ENCODE data around the gene THSD4. TPM values are rescaled to one million over a fixed set of nuclear protein-coding genes. Genes with fewer than 3 reads are reported as not detected.

THSD4 gene
- total and polyA plus RNA-seq, 2 of the 8 experiments (the other 6 are each of a cell fraction or from before 2014, with no cell fraction given): 2.5 to 6.2 TPM

DNA sequence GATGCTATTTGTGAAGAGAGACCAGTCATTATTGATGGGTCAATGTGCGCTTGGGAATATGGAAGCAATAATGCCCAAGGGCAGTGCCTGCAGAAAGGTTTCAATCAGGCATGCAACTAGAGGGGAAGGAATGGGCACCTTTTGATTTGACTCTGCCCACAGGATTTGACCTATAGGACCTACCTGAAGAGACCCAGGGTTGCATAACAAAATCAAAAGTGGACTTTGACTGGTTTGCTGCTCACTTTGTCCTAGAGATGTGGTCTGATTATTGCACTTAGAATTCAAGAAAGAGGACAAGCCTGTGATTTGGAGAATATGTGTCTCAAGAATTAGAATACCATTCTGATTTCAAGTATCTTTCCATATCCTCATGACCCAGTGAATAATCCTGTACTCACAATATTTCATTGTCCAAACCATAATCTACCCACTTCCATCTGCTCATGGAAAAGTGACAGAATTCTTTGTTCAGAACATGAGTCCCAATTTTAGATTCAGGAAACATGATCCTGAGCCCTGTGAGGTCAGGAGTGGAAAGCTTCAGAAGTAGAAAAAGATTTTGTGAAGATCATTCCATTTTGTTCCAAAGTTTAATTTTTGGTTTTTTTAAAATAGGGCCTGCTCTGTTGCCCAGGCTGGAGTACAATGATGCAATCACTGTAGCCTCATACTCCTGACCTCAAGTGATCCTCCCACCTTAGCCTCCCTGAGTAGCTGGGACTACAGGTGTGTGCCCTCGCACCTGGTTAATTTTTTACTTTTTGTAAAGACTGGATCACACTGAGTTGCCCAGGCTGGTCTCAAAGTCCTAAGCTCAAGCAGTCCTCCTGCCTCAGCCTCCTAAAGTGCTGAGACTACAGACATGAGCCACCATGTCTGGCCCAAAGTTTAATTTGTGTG lies 543.8 kb downstream of the THSD4 start:
- H3K23ac ChIP-seq (ENCODE audit: insufficient read length): no peak overlapping the region
- H4K20me1 ChIP-seq (replicated peaks in 1 of 2; ENCODE audit: control insufficient read depth in 1 of 2, insufficient read depth in 2 of 2, low read length in 2 of 2): no peaks in the 10 kb centered on the region
- H2BK120ac ChIP-seq (replicated peaks; ENCODE audit: low read depth, low read length): no peak overlapping the region
- no peak overlapping the region for H3K18ac ChIP-seq (ENCODE audit: extremely low read depth, low read length)
- no peak overlapping the region for H4K8ac ChIP-seq (ENCODE audit: extremely low read depth, insufficient read depth, low read length)
- no peaks in the 10 kb centered on the region; a peak in 1 of 7 replicates for H3K4me1 ChIP-seq (replicated peaks in 1 of 4; ENCODE audit: control insufficient read depth in 3 of 4, insufficient read depth in 4 of 4, low read length in 3 of 4)
- no peak overlapping the region for H4K91ac ChIP-seq (replicated peaks; ENCODE audit: insufficient read length, low read length)
- H3K79me1 ChIP-seq (ENCODE audit: low read depth, low read length): no peaks in the 10 kb centered on the region
- H3K9me3 ChIP-seq (ENCODE audit: insufficient read depth in 2 of 2, low read depth in 1 of 2, low read length in 1 of 2): no peaks in the 10 kb centered on the region
- H3K14ac ChIP-seq (ENCODE audit: insufficient read length): no peak overlapping the region
- POLR2A ChIA-PET (ENCODE audit: partially characterized antibody): no interaction called here
- no peaks in the 10 kb centered on the region for H3K23me2 ChIP-seq (ENCODE audit: low read depth, low read length)
- DNase-seq (ENCODE audit: low read depth in 1 of 2, low spot score in 2 of 2) (no peak), FAIRE-seq (no peak)
- no peak overlapping the region for H3K4ac ChIP-seq (replicated peaks; ENCODE audit: insufficient read length, low read depth, low read length)
- no peak overlapping the region for H3K9ac ChIP-seq (replicated peaks in 1 of 4; ENCODE audit: extremely low read depth in 1 of 4, low read depth in 3 of 4, low read length in 3 of 4)
- no peak overlapping the region for H2BK12ac ChIP-seq (ENCODE audit: low read depth, low read length)
- H2AK5ac ChIP-seq (ENCODE audit: low read depth, low read length): no peak overlapping the region
- H3K56ac ChIP-seq (replicated peaks; ENCODE audit: insufficient read length, low read depth, low read length): no peak overlapping the region
- H2BK20ac ChIP-seq (ENCODE audit: low read length): no peak overlapping the region
- no peak overlapping the region for H2BK15ac ChIP-seq (ENCODE audit: low read length)
- no peak overlapping the region for H2BK5ac ChIP-seq (ENCODE audit: low read depth, low read length)
- H2AFZ ChIP-seq (ENCODE audit: low read length): no peak overlapping the region
- H3K79me2 ChIP-seq (ENCODE audit: control insufficient read depth in 1 of 2, insufficient read depth in 2 of 2, low read length in 2 of 2): no peaks in the 10 kb centered on the region
- H3K4me3 ChIP-seq (ENCODE audit: extremely low read depth in 1 of 4, insufficient read depth in 2 of 4, low read depth in 3 of 4, low read length in 4 of 4): no peak overlapping the region
- H3K4me2 ChIP-seq (ENCODE audit: insufficient read depth in 1 of 2, low read depth in 2 of 2, low read length in 2 of 2): no peak overlapping the region
- no peak overlapping the region for H3K27ac ChIP-seq (ENCODE audit: low read depth, low read length)
- H4K5ac ChIP-seq (ENCODE audit: insufficient read length, low read depth, low read length): no peak overlapping the region
- no peaks in the 10 kb centered on the region for H3K27me3 ChIP-seq (replicated peaks in 1 of 4; ENCODE audit: control insufficient read depth in 3 of 4, extremely low read depth in 1 of 4, insufficient read depth in 3 of 4, low read length in 3 of 4)
- 95% methylated on average over 2 of the region's 2 CpGs; no CpG with 5 or more reads in 1 of the 2 experiments for WGBS, 2 experiments (ENCODE audit: extremely low coverage in 1 of 2, insufficient coverage in 1 of 2, insufficient read length in 1 of 2, insufficient replicate concordance in 2 of 2, low coverage in 1 of 2, low lambda C conversion rate in 2 of 2, missing lambda C conversion rate in 1 of 2)
- H3K36me3 ChIP-seq (ENCODE audit: control insufficient read depth in 2 of 4, insufficient read depth in 4 of 4, low read length in 3 of 4): no peaks in the 10 kb centered on the region
- CTCF ChIA-PET (ENCODE audit: partially characterized antibody): interaction anchor here (0.8 to 1.5 kb wide), 4 partner anchors 84 to 212 kb away, joined by 3 to 4 read pairs (median 3); no protein-coding TSS in a partner anchor
- TF ChIP-seq CEBPB (IDR thresholded peaks at IDR 0.05; ENCODE audit: low read depth, low read length): no peak
- TF ChIP-seq, protein P1, sequence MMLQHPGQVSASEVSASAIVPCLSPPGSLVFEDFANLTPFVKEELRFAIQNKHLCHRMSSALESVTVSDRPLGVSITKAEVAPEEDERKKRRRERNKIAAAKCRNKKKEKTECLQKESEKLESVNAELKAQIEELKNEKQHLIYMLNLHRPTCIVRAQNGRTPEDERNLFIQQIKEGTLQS (IDR thresholded peaks at IDR 0.05; ENCODE audit: insufficient read depth, low read depth, low read length): no peak
- no peak for TF ChIP-seq ZNF274 (IDR thresholded peaks at IDR 0.05; ENCODE audit: borderline replicate concordance, extremely low read depth, low read length)
- no peak for TF ChIP-seq SP2 (IDR thresholded peaks at IDR 0.05; ENCODE audit: low read length)
- no peak for TF ChIP-seq RNF2 (IDR thresholded peaks at IDR 0.05; ENCODE audit: borderline replicate concordance, low read depth, low read length, missing control alignments, poor library complexity, severe bottlenecking)
- TF ChIP-seq RAD21 (IDR thresholded peaks at IDR 0.05 in 1 of 2, conservative IDR thresholded peaks at IDR 0.05 in 1 of 2; ENCODE audit: low read depth in 2 of 2, low read length in 2 of 2): no peak
- no peak for TF ChIP-seq EP300 (IDR thresholded peaks at IDR 0.05; ENCODE audit: borderline replicate concordance in 1 of 2, low read depth in 2 of 2, low read length in 2 of 2)
- TF ChIP-seq RBBP5 (IDR thresholded peaks at IDR 0.05; ENCODE audit: borderline replicate concordance, low read depth, low read length): no peak

All from H1 (cell line).